ENCODE data around the gene IL18RAP.

DNA sequence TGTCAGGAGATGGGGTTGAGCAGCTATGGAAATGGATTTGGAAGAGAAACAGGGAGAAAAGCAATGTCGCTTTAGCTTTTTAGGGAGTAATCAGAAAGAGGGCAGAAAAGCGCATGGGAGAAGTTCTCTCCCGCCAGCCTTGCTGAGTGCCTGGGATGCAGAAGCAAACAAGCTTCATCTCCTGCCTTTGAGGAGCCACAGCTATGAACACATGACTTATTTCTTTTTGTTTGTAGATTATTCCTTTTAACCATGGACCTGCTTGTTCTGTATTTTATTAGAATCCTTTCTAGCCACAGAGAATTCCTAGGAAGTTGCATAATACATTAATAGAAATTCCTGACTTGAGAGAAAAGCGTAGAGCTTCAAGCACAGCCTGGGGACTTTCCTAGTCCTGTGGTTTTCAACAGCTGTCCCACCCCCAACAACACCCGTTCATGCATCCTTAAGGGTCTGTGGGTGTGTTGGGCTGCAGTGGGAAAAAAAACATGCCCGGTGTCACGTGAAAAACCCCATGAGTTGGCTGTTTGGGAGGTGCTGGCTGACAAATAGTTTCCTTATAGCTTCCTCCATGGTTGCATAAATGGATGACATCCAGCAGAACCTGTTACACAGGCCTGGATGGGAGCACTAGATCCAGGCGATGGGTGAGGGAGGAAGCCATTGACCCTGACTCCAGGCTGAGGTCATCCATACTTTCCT, 65.0 kb downstream of the IL18RAP start:
- no peak for TF ChIP-seq EZH2 (IDR thresholded peaks at IDR 0.05; ENCODE audit: borderline replicate concordance, insufficient read depth, low read length, poor library complexity, severe bottlenecking)
- TF ChIP-seq, protein P1, sequence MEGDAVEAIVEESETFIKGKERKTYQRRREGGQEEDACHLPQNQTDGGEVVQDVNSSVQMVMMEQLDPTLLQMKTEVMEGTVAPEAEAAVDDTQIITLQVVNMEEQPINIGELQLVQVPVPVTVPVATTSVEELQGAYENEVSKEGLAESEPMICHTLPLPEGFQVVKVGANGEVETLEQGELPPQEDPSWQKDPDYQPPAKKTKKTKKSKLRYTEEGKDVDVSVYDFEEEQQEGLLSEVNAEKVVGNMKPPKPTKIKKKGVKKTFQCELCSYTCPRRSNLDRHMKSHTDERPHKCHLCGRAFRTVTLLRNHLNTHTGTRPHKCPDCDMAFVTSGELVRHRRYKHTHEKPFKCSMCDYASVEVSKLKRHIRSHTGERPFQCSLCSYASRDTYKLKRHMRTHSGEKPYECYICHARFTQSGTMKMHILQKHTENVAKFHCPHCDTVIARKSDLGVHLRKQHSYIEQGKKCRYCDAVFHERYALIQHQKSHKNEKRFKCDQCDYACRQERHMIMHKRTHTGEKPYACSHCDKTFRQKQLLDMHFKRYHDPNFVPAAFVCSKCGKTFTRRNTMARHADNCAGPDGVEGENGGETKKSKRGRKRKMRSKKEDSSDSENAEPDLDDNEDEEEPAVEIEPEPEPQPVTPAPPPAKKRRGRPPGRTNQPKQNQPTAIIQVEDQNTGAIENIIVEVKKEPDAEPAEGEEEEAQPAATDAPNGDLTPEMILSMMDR (IDR thresholded peaks at IDR 0.05; ENCODE audit: poor library complexity, severe bottlenecking): no peak
- TF ChIP-seq RAD21 (conservative IDR thresholded peaks at IDR 0.05): no peak
- TF ChIP-seq EP300 (conservative IDR thresholded peaks at IDR 0.05; ENCODE audit: poor library complexity, severe bottlenecking): no peak
- no peak for TF ChIP-seq POLR2AphosphoS5 (IDR thresholded peaks at IDR 0.05)
- TF ChIP-seq, protein P2, sequence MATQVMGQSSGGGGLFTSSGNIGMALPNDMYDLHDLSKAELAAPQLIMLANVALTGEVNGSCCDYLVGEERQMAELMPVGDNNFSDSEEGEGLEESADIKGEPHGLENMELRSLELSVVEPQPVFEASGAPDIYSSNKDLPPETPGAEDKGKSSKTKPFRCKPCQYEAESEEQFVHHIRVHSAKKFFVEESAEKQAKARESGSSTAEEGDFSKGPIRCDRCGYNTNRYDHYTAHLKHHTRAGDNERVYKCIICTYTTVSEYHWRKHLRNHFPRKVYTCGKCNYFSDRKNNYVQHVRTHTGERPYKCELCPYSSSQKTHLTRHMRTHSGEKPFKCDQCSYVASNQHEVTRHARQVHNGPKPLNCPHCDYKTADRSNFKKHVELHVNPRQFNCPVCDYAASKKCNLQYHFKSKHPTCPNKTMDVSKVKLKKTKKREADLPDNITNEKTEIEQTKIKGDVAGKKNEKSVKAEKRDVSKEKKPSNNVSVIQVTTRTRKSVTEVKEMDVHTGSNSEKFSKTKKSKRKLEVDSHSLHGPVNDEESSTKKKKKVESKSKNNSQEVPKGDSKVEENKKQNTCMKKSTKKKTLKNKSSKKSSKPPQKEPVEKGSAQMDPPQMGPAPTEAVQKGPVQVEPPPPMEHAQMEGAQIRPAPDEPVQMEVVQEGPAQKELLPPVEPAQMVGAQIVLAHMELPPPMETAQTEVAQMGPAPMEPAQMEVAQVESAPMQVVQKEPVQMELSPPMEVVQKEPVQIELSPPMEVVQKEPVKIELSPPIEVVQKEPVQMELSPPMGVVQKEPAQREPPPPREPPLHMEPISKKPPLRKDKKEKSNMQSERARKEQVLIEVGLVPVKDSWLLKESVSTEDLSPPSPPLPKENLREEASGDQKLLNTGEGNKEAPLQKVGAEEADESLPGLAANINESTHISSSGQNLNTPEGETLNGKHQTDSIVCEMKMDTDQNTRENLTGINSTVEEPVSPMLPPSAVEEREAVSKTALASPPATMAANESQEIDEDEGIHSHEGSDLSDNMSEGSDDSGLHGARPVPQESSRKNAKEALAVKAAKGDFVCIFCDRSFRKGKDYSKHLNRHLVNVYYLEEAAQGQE (IDR thresholded peaks at IDR 0.05; ENCODE audit: borderline replicate concordance): no peak
- no peak for TF ChIP-seq TAF1 (IDR thresholded peaks at IDR 0.05; ENCODE audit: low read depth)
- no peak for TF ChIP-seq MXI1 (conservative IDR thresholded peaks at IDR 0.05; ENCODE audit: poor library complexity, severe bottlenecking)

Data from neural cell (in vitro differentiated cells).